Measurements from ENCODE around the gene C1orf232.

DNA sequence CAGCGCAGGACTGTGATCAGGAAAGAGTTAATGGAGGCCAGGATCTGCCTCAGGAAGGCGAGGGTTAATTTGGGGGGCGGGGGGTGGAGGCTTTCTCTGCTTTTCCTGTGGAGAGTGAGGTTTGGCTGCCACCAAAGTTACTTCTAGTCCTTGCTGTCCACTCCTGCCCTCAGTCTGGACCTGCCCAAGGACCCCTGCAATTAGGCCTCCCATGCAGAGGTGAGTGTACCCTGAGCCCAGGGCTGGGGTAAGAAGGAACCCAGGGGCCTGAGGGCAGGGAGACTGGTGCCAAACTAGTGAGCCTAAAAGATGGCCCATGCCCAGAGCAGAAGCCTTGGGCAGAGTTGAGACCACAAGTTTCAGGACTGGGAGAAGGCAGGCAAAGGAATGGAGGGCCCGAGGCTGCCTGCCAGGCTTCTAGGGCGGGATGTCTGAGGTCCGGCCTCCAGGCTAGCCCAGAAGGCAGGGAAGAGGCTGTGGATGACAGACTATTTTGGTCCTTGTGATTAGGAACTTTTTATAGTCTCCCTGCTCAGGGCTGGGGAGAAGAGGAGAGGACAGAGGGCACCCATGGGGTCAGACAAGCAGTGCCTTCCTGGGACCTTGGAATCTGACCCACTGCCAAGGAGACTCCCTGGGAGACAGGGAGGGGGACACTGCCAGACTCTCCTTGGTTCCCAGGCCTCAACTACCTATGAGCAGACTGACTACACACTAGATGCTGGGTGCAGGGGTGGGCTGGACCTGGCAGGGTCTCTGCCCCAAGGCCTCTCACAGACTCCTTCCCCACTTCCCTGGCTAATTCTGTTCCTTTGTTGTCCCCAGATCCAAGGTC is 9.6 kb downstream of the C1orf232 start, which contains the start of gene FAM110D:
- TF ChIP-seq, protein P1, sequence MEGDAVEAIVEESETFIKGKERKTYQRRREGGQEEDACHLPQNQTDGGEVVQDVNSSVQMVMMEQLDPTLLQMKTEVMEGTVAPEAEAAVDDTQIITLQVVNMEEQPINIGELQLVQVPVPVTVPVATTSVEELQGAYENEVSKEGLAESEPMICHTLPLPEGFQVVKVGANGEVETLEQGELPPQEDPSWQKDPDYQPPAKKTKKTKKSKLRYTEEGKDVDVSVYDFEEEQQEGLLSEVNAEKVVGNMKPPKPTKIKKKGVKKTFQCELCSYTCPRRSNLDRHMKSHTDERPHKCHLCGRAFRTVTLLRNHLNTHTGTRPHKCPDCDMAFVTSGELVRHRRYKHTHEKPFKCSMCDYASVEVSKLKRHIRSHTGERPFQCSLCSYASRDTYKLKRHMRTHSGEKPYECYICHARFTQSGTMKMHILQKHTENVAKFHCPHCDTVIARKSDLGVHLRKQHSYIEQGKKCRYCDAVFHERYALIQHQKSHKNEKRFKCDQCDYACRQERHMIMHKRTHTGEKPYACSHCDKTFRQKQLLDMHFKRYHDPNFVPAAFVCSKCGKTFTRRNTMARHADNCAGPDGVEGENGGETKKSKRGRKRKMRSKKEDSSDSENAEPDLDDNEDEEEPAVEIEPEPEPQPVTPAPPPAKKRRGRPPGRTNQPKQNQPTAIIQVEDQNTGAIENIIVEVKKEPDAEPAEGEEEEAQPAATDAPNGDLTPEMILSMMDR (IDR thresholded peaks at IDR 0.05) = no peak
- TF ChIP-seq EZH2 (IDR thresholded peaks at IDR 0.05) = no peak

Data from neural progenitor cell (in vitro differentiated cells).